Tibial artery (tissue), 4 donors: ENCODE results near the gene TMEM164.

Experiments used
- DNase-seq, 2 donors: peaks; one replicate each; pipeline ENCODE4 v3.0.0-alpha.2; 2019
- H3K27ac ChIP-seq, 2 donors: fragments of 200-600 bp; sonication (generic) in 1 of 2; 1 replicate in 1 of 2; 2 replicates in 1 of 2; pipeline ENCODE4 v1.5.1; 2018 to 2019; ENCODE audit warnings: mild to moderate bottlenecking in 1 of 2
- H3K27me3 ChIP-seq, 2 donors: fragments of 200-600 bp; sonication (generic) in 1 of 2; one replicate each; pipeline versions ENCODE4 v1.5.1 to v1.6.0; 2016 to 2019
- H3K36me3 ChIP-seq, 3 donors: fragments of 200-600 bp; sonication (generic) in 2 of 3; one replicate each; pipeline ENCODE4 v1.5.1; 2016 to 2019; ENCODE audit warnings: mild to moderate bottlenecking in 2 of 3
- H3K4me1 ChIP-seq, 4 donors: fragments of 200-600 bp; sonication (generic) in 2 of 4; 1 replicate in 3 of 4; 2 replicates in 1 of 4; pipeline ENCODE4 v1.5.1; 2016 to 2019
- H3K4me3 ChIP-seq, 2 donors: fragments of 200-600 bp; sonication (generic) in 1 of 2; 1 replicate in 1 of 2; 2 replicates in 1 of 2; pipeline ENCODE4 v1.5.1; 2018 to 2019; ENCODE audit warnings: mild to moderate bottlenecking in 2 of 2
- H3K9me3 ChIP-seq, 3 donors: fragments of 200-600 bp; sonication (generic) in 1 of 3; one replicate each; pipeline ENCODE4 v1.5.1; 2016 to 2019
- CTCF ChIP-seq, 2 experiments: fragments of 200-600 bp in 1 of 2; fragments of 450-650 bp in 1 of 2; IDR thresholded peaks; one replicate each; pipeline ENCODE4 v1.5.1; 2017 to 2019; ENCODE audit warnings: antibody characterized with exemption in 2 of 2, mild to moderate bottlenecking in 1 of 2, moderate library complexity in 1 of 2
- intact Hi-C: fragments of 100-400 bp; cut with DNase I; formaldehyde crosslinking; loops from one replicate; pipeline ENCODE4 v1.15.0; 2023; ENCODE audit warnings: low total_unique reads

TMEM164 gene

DNA sequence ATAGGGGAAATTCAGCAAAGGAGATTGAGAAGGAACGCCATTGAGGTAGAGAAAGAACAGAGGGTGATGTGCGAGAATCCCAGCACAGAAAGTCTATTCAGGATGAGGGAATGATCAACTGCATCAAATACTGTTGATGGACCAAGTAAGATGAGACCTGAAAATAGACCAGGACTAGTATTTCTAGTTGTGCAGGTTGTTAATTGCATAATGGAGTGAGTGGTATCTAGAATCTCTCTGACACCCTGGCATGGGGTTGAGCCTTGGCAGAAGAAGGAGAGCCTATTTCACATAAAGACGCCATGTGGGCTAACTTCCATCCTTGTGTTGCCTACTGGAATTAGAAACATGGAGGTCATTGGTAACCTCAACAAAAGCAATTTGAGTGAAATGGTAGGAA lies 135.6 kb downstream of the TMEM164 start:
- H3K27me3 ChIP-seq, result no peaks in the 10 kb centered on the region

GRCh38 chrX:110139172-110139571 lies 136.3 kb downstream of the TMEM164 start:
- Histone ChIP-seq H3K4me3 (no peak overlapping the region), H3K9me3 (no peaks in the 10 kb centered on the region), H3K27ac (no peak overlapping the region), H3K36me3 (no peaks in the 10 kb centered on the region), H3K4me1 (peaks cover 0 to 17% (median 10%) of the 10 kb centered on the region in 4 donors), H3K27me3 (no peaks in the 10 kb centered on the region)
- intact Hi-C loops, result no loop called here
- DNase-seq, result no peak
- TF ChIP-seq CTCF (IDR thresholded peaks at IDR 0.05), result no peak

More for the DNA sequence above, 135.6 kb downstream of the TMEM164 start:
- no peak overlapping the region for H3K27ac ChIP-seq
- H3K36me3 ChIP-seq, result no peaks in the 10 kb centered on the region
- no peak for DNase-seq
- H3K4me3 ChIP-seq, result no peak overlapping the region
- TF ChIP-seq CTCF (IDR thresholded peaks at IDR 0.05), result no peak
- intact Hi-C loops, result no loop called here
- no peaks in the 10 kb centered on the region for H3K9me3 ChIP-seq
- peaks cover 0 to 11% (median 9%) of the 10 kb centered on the region in 4 donors for H3K4me1 ChIP-seq

- TF ChIP-seq CTCF (IDR thresholded peaks at IDR 0.05), result no peak
- Histone ChIP-seq H3K36me3 (no peaks in the 10 kb centered on the region), H3K27ac (peak overlapping the region in 1 of 2 donors; percentile 45), H3K4me1 (peaks cover 0 to 41% (median 18%) of the 10 kb centered on the region in 4 donors), H3K9me3 (no peaks in the 10 kb centered on the region), H3K4me3 (no peak overlapping the region), H3K27me3 (no peaks in the 10 kb centered on the region)
- intact Hi-C loops, result no loop called here
- DNase-seq, result no peak
Measured at GRCh38 chrX:110142096-110142495, 139.2 kb downstream of the TMEM164 start.

DNA sequence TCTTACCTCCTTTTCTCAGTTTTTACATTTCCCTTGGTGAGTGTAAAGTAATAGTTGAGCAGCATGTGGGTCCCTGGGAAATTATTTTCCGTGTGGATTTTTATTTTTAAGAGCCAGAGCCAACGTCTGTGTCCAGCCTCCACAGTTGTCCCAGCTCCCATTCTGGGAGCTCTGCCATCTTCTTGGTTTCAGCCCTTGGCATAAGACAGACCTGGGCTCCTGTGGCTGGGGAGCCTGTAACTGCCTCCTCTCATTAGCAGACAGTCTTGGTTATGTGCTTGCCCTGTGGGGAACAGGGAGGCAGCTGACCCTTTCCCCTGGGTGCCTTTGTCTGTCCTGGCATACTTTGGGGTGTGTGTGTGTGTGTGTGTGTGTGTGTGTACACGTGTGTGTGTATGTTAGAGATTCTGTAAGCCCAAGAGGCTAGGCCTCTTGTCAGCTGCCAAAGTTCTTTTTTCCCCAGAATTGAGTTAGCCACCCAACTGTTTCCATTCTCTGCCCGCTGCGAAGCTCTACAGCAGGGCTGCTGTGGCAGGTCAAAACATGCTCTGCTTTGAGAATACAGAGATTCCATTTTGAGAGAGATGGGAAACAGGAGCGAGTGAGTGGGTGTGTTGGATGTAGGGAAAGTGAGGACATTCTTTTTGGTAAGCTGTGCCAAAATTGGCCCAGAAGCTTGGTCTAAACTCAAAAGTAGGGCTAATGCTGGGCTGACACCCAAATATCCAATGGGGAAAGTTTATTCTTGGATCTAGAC lies 140.7 kb downstream of the TMEM164 start:
- Histone ChIP-seq H3K9me3 (no peaks in the 10 kb centered on the region), H3K27ac (peak overlapping the region; percentile 45 to 62), H3K27me3 (no peaks in the 10 kb centered on the region), H3K36me3 (no peaks in the 10 kb centered on the region), H3K4me1 (peaks cover 0 to 41% (median 18%) of the 10 kb centered on the region in 4 donors), H3K4me3 (no peak overlapping the region)
- peak; percentile 21 to 68 for DNase-seq
- intact Hi-C loops, result no loop called here
- no peak for TF ChIP-seq CTCF (IDR thresholded peaks at IDR 0.05)

GRCh38 chrX:110145311-110145710 lies 142.4 kb downstream of the TMEM164 start:
- Histone ChIP-seq H3K4me1 (peaks cover 0 to 41% (median 18%) of the 10 kb centered on the region in 4 donors), H3K4me3 (no peak overlapping the region), H3K9me3 (no peaks in the 10 kb centered on the region), H3K36me3 (no peaks in the 10 kb centered on the region), H3K27ac (peak overlapping the region; percentile 45 to 62), H3K27me3 (no peaks in the 10 kb centered on the region)
- intact Hi-C loops, result loop anchor here (5.0 kb wide), 1 partner anchor 238 kb away; no protein-coding TSS in a partner anchor
- DNase-seq, result no peak
- no peak for TF ChIP-seq CTCF (IDR thresholded peaks at IDR 0.05)
